ENCODE results near the gene PUM2.
"Not testable (repeated sequence)": the region's sequence is repeated elsewhere in the genome, so short reads cannot be mapped to it uniquely, and the experiment has no call there.

The PUM2 gene, protein sequence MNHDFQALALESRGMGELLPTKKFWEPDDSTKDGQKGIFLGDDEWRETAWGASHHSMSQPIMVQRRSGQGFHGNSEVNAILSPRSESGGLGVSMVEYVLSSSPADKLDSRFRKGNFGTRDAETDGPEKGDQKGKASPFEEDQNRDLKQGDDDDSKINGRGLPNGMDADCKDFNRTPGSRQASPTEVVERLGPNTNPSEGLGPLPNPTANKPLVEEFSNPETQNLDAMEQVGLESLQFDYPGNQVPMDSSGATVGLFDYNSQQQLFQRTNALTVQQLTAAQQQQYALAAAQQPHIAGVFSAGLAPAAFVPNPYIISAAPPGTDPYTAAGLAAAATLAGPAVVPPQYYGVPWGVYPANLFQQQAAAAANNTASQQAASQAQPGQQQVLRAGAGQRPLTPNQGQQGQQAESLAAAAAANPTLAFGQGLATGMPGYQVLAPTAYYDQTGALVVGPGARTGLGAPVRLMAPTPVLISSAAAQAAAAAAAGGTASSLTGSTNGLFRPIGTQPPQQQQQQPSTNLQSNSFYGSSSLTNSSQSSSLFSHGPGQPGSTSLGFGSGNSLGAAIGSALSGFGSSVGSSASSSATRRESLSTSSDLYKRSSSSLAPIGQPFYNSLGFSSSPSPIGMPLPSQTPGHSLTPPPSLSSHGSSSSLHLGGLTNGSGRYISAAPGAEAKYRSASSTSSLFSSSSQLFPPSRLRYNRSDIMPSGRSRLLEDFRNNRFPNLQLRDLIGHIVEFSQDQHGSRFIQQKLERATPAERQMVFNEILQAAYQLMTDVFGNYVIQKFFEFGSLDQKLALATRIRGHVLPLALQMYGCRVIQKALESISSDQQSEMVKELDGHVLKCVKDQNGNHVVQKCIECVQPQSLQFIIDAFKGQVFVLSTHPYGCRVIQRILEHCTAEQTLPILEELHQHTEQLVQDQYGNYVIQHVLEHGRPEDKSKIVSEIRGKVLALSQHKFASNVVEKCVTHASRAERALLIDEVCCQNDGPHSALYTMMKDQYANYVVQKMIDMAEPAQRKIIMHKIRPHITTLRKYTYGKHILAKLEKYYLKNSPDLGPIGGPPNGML
- 161 reads per million, percentile 90 among the genes with 10 or more reads in this experiment for total RNA-seq

DNA sequence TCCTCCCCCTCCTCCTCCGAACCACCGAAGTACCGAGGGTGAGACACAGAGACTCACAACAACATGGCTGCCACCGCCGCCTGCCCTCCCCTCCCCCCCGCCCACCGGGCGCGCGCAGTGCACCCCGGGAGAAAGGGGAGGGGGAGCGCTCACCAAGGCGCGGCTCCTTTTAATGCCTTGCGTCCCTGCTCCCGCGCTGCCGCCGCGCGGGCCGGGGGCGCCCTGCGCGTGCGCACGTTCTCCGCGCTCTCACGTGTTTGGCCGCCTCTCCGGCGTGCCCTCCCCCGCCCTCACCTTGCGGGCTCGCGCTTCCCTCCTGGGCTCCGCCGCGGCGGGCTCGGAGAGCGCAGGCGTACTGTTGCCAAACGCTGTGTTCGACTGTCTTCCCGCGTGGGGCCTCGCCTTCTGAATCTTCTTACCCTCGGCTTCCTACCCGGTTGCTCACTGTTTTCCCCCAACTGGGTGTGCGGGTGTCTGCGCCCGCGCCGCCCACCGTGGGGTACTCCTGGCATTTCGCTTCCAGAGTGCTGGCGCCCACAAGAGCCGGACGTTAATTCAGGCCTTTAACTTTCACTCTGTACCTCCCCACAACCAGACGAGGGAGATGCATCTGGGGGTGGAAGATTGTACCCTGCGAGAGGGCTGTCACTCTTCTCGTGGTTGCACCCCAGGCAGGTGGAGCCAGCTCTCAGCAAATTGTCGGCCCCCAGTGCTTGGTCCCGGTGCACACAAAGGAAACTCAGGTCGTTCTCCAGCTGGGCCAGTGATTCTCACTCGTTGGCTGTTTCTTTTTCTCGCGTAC, at the start of gene PUM2:
Gene PUM2, minus strand, starts transcription at position 92 of the 802 bp plus-strand sequence. CDS start 23,484 bp downstream, outside the sequence.
- peak; percentile 89 for DNase-seq

DNA sequence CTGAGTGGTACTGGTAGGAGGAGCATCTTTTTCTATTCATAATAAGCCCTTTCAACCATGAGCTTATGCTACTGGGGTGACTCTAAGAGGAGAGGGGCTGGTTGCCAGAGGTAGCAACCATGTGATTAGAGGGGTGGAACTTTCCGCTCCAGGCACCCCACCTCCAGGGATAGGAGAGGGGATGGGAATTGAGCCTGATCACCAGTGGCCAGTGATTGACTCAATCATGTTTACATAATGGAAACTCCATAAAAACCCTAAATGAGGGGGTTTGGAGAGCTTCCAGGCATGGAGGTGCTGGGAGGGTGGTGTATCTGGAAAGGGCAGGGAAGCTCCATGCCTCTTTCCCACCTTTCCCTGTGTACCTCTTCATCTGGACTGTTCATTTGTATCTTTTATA, 49.7 kb upstream of the PUM2 start:
- no peak for DNase-seq

DNA sequence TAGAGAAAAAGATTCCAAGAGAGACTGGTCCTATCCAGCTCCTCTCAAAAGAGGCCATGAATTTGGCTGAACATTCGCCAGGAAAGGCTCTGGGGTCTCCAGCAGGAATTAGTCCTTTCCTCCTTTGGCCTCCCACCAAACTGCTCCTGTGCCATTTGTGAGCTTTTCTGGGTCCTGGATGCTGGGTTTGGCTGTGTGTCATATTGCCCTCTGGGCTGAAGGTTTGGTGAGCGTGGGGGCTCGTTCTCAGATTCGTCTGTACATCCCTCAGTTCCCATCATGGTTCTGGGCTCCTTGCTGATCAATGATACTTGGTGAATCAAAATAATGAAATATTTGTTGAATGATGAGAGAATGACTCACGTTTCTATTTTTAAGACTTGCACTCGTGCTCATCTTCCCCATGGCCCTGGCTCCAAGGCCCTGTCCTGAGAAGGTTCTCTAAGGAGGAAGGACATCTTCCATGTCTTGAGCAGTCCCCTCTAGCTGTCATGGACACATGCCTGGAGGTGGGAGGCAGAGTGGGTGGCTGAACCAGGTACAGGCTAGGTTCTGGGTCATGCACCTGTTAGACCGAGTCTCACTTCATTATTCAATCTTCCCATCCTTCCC, 48.4 kb upstream of the PUM2 start:
- no peak for DNase-seq

DNA sequence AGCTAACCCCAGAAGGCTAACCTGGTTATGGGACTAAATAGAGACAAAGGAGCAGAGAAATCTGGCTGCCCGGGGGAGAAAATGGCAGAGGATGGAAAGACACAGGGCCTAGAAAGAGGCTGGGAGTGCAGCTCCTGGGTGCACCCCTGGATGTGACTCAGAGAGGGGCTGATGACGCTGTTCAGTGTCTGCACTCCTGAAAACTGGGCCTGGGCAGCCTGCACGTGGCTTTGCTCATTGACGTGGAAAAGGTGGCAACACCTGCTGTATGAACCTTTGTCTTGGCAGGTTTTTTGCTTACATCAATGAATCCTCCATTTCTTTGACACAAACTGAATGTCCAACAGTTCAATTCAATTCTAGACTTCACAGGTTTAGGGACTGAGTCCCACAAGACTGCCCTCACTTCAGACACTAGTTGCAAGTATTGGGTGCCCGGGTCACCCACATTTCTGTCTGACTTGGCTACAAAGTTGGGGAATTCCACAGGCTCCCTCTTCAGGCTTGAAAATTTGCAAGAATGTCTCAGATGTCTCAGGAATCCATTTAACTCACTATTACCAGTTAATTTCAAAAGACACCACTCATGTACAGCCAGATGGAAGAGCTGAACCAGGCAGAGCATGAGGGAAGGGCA, 47.3 kb upstream of the PUM2 start:
- DNase-seq = no peak

DNA sequence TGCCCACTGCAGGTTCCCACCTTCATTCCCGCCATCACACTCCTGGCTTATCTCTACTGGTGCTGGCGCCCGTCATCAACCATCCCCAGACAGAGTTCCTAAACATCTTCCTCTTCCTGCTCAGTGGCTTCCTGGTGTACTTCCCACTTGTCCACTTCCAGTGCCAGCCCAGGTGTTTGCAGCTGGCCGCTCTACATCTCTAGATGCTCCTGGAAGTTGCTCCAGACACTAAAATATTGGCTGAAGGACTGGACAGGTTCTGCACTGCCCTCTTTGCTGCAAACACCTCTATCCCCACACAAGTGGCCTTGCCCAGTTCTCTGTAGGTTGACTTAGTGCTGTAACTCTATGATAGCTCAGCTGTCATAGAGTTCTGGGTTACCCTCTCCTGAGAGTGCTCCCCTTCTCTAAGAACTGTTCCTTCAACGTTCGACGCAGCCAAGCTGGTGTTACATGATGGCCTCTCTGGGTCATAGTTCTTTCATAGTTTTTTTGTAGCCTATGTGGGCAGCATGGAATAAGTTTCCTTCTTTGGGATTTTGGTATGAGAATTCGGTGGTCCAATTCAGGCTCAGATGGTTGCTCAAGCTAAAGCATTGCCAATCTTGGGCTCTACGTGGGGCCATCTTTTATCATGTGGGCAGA, 45.8 kb upstream of the PUM2 start:
- DNase-seq = no peak

DNA sequence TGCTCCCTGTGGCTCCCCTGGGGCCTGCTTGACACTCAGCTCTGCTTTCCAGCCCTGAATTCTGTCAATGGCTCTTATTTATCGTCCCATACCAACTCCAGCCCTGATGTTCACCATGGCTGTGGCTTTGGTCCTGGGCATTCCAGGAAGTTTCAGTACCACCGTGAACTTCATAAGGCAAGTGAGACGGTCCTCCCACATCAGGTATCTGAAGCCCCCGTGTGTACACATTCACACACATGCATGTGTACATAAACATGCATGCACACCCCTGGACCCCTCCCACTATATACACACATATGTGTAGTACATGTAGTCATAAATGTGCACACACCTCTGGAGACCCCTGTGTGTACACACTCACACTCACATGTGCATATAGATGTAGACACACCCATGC, 43.3 kb upstream of the PUM2 start:
- no peak for DNase-seq

DNA sequence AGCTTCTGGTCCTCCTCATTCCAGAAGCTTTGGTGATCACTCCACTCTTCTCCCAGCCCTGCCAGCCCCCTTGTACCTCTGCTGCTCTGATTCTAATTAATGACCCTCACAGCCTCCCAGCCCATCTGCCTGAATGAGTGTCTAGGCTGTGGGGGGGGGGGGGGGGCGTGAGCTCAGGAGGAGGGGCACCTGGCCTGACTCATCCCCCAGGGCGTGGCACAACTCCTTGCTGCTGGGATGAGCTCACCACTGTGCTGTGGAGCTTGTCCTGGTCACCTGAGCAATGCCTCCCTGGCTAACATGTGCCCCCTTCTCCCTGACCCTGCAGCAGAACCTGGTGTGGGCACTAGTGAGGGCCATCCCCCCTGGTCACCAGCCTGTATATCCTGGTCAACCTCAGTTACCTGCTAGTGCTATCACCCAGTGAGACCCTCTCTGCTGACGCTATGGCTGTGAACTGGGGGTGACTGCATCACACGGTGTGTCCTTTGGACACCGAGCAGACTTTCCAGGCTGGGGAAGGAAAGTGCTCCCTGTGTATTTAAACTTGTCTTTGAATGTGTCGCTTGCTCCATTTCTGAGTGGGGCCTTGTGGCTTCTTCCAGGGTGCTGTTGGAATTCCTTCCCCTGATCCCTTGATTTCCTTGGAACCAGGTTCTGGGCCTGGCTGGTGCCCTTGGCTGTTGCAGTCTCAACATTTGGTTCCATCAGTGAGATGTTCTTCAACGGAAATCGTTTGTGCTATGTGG, 41.5 kb upstream of the PUM2 start:
- no peak for DNase-seq

DNA sequence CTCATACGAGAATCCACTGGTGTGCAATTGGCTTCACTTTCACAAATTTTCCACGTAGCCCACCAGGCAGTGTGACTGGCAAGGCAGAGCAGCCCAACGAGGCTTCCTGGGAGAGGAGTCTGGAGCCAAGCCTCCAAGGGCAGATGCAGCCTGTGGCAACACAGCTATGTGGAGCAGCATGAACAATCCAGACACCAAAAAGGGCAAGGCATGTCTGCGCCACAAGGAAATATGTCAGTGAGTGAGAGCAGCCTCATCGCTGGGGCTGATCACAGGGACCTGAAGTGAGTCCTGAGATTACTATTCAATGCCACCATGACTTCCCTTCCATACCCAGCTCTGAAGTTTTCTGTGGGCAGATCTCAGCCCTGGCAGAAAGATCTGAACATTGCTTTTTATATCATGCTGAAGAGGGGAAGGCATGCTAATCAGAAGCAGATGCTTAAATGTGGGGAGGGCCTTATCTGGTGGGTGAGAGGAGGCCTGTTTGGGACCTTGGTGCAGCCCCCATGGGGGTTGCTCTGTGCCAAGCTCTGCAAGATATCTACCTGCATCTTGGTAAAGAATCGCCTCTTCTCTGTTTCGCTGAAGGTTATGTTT, 40.0 kb upstream of the PUM2 start:
- no peak for DNase-seq

DNA sequence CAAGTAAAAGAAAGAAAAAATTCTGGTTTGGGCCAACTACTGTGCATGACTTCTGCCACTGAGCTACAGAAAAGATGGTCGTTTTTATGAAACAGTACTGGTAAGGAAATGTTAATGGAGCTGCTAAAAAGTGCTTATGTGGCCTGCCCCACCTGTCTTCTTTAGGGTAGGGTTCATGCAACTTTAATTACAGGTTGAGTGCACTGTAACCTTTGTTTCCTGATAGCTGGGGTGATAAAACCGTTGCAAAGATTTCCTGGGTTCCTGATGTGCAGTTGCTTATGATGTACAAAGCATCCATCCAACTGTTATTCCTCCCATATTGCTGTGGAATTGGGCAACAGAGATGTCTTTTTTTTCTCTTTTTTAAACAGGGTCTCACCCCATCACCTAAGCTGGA, 34.3 kb upstream of the PUM2 start:
- no peak for DNase-seq

DNA sequence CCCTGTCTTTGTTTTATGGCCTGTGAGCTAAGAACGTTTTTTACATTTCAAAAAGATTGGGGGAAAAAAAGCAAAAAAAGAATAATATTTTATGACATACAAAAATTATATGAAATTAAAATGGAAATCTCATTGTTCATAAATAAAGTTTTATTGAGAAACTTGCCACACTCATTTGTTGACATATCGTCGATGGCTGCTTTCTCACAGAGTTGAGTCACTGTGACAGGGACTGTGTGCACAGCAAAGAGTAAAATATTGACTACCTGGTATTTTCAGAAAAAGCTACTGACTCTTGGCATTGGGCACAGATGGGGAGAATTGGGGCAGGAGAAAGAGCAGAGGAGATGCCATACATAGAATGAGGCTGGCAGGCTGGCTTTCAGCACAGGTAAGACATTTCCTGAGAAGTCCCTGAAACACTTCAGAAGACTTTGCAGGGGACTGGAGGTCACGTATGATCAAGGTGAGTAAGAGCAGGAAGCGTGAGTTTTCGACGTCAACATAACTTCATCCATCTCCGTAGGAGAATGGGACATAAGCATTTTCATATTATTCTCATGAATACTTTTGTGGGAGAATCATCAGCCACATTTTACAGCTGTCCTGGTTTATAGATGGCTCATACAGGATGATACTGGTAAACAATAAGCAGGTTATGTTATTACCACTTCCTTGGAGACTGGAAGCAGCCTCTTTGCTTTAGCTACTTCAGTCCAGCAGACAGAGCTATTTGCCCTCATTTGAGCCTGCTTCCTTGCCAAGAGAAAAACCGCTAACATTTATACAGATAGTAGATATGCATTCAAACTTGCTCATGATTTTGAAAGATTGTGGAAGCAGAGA, 32.5 kb upstream of the PUM2 start:
- no peak for DNase-seq

DNA sequence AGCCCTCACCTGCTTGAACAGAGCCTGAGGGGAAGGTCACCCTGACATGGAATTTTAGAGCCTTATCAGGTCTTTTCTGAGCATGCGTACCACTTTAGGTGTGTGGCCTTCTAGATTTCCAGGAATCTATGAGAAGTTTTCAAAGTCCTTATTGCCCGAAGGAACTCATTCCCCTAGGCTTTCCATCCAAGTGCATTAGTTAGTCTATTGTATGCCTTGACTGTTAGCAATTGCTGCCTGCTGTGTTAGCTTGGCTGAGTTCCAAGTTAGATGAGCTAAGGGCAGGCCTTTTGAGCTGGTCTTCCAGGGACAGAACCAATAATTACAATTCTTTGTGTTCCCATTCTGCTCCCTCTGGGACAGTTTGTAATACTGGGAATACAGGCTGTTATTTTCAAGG, 30.8 kb upstream of the PUM2 start:
- no peak for DNase-seq

DNA sequence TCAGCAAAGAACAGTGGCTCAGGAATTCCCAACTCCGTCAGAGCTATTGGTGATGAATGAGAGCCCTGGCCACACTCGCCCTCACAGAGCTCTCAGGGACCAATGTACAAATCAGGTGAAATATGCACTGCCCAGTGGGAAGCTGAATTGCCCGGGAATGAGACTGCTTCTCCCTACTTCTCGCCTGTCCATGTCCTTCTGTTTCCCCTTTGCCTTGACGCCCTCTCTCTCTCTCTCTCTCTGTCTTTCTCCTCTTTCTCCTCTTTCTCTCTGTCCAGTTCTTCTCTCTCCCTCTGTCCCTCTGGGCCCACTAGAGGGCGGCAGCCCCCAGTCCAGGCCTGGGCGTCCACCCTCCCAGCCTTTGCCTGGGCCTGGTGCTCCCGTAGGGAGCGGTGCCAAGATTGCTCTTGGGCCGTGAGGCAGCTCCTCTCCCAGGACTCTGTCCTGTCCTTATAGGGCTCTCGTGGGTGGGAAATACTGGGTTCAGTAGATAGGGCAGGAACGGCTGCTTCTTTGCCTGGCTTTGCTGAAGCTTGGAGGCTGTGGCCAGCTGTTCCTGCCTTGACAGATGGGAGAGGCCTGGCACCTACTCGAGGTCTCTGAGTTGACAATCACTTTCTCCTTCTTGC, 28.4 kb upstream of the PUM2 start:
- no peak for DNase-seq

DNA sequence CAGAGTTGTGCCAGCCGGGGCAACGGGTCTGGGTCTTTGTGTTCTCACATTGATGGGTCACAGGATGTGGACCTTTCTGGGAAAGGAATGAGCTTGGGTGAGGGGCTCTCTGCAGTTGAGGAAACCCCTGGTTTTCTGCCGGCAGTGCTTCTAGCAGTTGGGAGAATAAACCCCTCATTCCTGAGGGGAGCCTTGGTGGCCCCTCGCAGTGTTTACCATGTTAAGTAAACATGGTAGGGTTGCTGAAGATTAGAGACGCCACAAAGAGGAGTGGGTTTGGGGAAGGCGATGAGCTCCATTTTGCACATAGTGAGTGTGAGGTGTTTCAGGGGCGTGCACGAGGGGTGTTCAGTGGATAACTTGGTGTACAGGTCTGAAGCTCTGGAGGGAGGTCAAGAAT, 27.7 kb upstream of the PUM2 start:
- no peak for DNase-seq

DNA sequence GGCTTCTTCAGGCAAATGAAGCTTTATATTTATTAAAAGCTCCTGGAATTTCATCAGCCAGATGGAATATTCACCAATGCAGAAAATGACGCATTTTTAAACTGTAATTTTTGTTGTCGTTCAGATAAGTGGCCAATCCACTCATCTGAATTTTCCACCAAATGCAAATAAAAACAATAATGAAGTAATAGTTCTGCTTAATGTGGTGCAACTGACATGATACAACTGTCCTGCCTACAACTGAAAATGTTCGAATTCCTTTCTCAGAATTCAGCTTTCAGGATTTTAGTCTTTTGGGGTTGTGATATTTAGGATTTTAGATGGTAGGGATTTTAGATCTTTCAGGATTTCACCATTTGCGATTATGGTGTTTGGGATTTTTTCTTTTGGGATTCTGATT, 27.1 kb upstream of the PUM2 start:
- DNase-seq = no peak

DNA sequence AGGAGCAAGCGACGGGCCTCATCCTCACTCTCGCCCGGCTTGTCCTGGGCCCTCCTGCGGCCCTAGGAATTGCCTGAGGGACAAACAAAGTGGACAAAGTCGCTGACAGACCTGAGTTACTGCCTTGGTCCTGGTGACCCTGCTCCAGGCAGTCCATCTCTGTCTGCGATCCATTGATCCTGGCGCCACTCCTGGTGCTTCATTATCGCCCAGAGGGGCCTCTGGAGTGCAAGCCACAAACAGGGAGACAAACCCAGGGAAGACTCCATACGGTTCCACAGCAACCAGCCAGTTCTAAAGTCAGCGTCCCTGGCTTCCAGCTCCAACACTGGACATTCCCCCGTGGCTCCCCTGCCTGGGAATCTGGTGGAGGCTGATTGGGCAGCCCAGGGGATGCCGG, 24.3 kb upstream of the PUM2 start:
- DNase-seq = not testable (repeated sequence)

DNA sequence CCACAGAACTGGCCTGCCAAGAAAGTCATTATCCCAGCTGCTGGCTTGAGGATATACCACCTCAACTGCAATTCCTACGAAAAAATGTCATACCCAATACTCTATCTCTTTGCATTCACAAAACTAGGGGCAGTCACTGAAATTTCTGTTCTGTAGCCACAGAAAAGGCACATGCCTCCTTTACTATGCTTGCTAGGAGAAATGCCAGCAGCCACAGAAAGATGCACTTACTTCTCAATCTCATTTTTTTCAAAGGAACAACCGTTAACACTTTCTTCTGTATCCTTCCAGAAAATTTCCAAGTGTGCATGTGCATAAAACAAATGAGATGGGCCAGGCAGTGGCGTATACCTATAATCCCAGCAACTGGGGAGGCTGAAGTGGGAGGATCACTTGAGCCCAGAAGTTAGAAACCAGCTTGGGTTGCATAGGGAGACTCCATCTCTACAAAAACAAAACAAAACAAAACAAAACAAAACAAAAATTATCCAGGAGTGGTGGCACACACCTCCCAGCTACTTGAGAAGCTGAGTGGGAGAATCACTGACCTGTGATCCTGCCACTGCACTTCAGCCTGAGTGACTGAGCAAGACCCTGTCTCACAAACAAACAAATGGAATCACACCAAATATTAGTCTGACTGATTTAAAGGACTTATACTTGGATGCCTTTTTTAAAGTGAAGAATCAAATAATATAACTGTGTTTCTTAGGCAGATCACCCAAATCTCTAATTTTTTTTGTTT, 22.4 kb upstream of the PUM2 start:
- DNase-seq = no peak

DNA sequence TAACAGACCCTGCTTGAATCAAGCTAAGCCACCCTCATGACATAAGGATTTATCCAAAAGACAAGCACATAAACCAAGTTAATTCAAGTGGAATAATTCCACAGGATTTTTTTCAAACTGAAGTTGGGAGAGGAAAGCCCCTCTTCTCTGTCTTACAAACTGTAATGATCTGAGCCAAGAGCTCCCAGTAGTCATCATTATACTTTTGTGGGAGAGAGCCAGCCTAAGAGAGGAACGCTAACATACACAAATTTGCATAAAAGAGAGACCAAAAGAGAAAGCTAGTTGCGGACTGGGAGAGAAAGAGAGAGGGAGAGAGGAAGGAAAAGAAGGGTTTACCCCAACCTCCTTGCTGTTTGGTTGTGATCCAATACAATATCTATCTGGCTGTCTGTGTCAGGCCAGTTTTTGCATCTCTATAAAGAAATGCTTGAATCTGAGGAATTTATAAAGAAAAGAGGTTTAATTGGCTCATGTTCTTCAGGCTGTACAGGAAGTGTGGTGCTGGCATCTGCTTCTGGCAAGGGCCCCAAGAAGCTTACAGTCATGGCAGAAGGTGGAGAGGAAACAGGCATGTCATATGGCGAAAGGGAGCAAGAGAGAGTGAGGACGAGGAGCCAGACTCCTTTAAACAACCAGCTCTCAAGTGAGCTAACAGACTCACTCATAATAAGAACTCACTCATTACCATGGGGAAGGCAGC, 20.8 kb upstream of the PUM2 start:
- no peak for DNase-seq

Data from effector CD4-positive, alpha-beta T cell (primary cell).